ENCODE results near the gene PIAS1.
"Not testable (repeated sequence)": the region's sequence is repeated elsewhere in the genome, so short reads cannot be mapped to it uniquely, and the experiment has no call there.

The PIAS1 gene

GRCh38 chr15:68205558-68205944 is 151.4 kb downstream of the PIAS1 start:
- DNase-seq, result no peak

- DNase-seq, result no peak
These were observed 151.9 kb downstream of the PIAS1 start for GRCh38 chr15:68205954-68206539.

DNA sequence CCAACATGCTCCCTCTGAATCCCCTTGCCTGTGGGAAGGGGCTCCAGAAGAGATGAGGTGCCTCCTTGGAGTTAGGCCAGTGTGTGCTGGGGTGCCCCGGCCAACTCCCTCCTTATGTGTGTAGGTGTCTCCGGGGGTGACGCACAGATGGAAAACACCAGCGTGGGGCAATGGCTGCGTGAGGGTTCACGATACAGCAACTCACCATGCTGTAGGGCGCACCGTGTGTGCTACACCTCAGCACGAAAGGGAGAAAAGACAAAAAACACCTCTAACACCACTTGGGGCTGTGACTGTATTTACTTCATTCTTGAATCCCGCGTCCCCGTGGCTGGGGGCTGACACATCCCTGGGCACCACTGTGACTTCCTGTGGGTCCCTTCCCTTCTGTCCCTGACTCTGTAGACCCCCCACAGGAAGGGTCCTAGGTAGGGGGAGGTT is 152.6 kb downstream of the PIAS1 start:
- DNase-seq, result no peak

GRCh38 chr15:68207176-68207935 is 153.2 kb downstream of the PIAS1 start:
- DNase-seq, result no peak

DNA sequence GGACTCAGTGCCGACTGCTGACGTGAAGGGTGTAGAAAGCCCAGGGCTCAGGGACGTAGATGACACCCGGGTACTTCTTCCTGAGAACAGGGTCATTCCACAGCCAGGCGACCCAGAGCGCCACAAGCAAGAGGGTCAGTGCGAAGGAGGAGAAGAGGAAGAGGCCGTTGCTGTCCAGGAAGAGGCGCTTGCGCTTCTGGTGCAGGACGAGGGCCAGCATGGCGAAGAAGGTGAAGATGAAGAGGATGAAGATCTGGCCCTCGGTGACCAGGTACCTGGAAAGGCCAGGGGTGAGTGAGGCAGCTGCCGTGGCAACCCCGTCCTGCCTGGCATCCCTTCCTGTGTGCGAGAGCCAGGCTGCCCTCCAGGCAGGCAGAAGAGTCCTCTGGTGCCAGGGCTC is 154.0 kb downstream of the PIAS1 start:
- DNase-seq, result no peak

DNA sequence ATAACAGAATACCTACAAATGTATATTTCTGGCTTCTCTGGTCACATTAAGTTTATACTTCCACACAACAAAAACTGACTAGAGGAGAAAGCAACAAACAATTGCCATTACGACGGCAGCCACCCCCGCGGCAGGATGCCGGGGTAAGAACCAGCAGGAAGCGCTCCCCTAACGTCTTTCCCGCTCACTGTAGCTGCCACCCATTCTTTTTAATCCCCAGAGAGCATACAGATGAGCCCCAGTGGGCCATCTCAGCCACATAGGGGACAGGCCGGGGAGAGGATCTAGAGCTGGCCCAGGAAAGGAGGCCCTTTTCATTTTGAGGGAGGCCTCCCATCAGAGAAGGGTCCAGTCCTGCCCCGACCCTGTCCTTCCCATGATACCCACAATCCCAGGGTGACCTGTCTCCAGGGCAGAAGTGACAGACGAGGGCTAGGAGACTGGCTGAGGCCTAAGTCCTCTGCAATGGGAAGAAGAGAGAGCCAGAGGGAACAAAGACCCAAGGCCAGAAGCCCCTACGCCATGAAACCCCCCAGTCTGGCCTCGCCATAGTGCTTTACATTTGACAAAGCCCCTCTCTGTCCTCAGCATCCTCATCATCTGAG is 154.6 kb downstream of the PIAS1 start:
- DNase-seq, result no peak

DNA sequence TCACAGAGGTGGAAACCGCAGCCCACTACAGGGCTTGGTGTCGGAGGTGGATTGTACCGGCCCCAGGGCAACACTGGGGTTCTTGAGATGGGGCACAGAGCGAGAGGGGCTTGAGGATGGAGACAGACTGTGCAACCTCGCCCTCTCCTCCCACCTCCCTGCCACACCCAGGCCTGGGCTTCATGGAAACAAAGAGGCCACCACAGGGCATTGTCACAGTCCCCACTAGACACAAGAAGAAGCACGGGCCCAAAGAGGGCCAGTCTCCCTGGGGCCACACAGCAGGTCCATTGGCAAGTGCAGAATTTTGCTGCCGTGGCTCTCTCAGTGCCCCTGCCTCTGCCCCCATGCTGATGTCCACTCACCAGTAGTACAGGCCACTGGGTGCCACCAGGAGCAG is 155.2 kb downstream of the PIAS1 start:
- DNase-seq, result no peak

DNA sequence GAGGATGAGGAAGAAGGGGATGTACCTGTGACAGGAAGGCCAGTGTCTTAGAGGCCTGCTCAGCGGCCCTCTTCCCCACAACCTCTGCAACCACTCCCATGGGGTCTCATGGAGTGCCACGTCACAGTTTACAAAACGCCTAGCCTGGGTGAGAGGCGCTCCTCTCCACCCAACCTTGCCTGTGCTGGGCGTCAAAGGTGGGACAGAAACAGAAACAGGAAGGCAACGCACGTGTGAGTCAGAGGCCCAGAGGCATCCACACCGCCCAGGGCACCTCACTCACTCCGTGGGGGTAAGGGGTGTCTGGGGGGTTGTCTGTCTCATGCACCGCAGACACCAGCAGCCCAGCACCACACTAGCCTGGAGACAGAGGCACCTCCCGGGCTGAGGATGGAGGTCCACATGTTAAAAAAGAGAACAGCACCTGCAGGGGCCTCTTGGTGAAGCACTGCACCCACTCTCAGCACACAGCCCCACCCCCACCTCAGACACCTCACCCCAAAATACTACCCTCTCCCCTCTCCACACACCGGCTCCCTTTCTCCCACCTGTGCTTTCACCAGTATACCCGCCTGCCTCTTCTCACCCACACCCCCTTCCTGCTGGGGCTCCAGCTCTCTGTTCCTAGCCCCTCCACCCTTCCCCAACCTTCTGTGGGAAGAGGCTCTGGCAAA is 155.8 kb downstream of the PIAS1 start:
- no peak for DNase-seq

DNA sequence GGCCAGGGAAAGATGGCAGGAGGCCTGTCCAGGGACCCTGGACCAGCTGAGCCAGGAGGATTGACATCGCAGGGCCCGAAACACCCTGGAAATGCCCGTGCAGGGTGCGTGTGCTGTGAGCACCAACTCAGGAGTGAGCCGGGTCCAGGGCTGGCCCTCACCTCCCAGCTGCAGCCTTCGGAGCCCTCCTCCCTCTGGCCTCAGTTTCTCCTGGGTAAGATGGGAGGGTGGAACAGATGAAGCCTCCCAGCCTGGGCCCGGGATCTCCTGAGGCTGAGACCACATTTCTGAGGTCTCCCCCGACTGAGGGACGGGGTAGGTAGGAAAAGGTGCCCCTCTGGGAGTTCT is 156.3 kb downstream of the PIAS1 start:
- DNase-seq, result no peak

DNA sequence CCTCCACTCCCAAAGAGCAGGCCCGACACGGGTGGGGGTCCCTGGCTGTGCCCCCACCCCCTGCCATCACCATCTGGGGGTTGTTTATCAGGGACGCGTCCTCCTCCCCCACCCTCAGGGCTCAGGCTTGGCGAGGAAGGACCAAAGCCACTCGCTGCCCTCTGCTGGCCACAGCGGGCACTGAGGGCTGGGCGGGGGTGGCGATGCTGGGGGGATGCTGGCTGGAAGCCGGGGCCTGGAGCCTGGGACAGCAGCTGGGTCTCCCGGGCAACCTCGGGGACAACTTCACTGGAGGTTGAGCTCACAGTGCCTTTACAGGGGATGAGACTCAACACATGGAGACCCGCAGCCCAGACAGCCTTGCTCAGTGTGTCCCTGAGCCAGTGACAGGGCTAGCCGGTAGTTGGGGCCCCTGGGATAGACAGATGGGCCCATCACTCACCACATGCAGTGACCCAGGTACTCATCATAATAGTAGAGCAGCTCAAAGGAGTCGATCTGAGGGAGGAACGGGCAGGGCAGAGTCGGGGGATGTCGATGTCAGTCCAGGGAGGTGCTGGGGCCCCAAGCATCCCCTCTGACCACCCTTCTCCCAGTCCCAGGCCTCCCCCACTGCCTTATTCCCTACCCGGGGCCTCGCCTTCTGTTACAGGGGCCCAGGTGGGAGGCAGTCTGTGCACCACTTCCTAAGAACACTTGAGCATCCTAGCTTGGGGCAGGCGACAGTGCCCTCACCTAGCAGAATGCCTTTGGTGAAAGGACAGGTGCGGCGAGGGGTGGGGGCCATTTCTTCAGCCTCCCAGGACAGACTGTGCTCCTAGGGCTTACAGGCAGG is 156.9 kb downstream of the PIAS1 start:
- DNase-seq, result no peak

DNA sequence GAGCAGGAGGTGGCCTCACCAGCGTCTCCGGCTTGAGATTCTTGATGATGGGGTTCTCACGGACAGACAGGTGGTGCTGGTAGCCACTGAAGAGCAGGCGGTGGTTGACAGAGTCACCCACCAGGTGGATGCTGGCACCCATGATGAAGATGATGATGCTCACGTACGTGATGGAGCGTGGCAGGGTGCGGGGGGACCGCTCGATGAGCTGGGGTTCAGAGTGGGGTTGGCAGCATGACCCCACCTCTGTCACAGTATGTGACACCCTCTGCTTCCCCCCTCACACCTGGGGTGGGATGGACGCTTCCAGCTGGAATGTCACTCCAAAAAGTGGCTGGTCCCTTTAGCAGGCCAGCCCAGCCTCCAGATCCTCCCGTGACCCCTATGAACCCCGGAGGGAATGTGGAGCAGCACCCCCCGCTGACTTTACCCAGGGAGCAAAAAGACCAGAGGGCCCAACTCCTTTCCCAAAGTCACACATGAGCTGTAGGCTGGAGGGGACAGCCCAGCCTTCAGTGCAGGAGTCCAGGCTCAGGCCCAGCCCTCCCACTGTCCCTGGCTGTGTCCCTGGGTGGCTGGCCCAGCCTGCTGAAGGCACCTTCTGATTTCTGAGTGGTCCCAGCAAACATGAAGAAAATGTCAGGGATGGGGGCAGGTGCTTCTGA is 157.7 kb downstream of the PIAS1 start:
- no peak for DNase-seq

DNA sequence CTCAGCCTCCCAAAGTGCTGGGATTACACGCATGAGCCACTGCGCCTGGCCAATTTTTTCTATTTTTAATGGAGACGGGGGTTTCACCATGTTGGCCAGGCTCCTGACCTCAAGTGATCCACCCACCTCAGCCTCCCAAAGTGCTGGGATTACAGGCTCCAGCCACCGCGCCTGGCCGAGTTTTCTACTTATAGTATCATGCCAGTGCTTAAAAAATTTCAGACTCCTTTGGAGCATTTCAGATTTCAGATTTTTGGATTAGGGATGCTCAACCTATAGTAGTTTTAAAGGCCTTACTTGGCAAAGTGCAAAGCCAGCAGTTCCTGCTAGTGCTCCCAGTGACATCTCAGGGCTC is 159.4 kb downstream of the PIAS1 start:
- not testable (repeated sequence) for DNase-seq

- DNase-seq, result no peak
These were observed 160.1 kb downstream of the PIAS1 start for GRCh38 chr15:68213991-68214837.

GRCh38 chr15:68214838-68215254 is 160.7 kb downstream of the PIAS1 start:
- no peak for DNase-seq

- no peak for DNase-seq
These were observed 163.2 kb downstream of the PIAS1 start for GRCh38 chr15:68217341-68217740.

DNA sequence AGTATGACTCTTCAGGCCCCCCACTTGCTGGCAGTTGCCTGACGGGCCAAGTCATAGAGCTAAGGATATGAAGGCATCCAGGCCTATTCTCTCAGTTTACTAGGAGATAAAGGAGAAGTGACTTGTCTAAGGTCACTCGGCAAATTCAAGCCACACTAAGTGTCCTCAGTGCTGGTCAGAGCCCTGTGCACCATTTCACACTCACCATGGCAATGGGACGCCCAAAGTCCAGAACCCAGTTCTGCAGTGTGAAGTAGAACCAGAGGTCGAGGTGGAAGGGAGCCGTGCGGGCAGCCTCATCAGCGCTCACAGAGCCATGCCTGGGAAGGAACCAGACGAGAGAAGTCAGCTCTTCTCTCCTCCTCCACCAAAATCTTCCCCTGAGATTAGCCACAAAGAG is 164.2 kb downstream of the PIAS1 start:
- DNase-seq, result no peak

- DNase-seq, result no peak
These were observed 165.0 kb downstream of the PIAS1 start for GRCh38 chr15:68218847-68219798.

DNA sequence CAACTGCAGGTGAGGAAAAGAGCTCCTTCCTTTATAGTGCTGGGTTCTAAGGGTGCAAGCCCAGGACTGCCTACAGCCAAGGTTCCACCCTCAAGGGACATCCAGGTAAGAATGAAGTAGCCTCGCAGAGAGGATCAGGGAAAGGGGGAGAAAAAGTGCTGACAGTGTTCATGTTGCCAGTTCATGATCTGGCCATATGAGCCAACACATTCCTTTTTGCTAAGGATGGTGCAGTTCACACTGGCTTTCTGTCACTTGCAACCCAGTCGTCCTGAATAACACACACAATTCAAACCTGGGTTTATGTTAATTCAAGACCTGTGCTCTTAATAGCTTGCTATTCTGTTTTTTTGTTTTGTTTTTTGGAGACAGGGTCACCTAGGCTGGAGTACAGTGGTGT is 166.4 kb downstream of the PIAS1 start:
- DNase-seq, result no peak

- DNase-seq, result no peak
These were observed 166.9 kb downstream of the PIAS1 start for GRCh38 chr15:68220967-68221366.

All from NCI-H1436 (cell line).